Stimulated activated CD4-positive, alpha-beta T cell treated with anti-CD3 and anti-CD28 coated beads, Interleukin-12 subunit alpha, Interleukin-12 subunit beta, amount 100 ng/mL, for 24 hours (primary cell): ENCODE data around the gene POLR1G.
A peak's percentile ranks its signal among the peaks of the same experiment; 100 is the strongest.
"Not testable (repeated sequence)": the region's sequence is repeated elsewhere in the genome, so short reads cannot be mapped to it uniquely, and the experiment has no call there.

Source experiments
- DNase-seq, 2 experiments: peaks; one replicate each; pipeline ENCODE4 v3.0.0-alpha.2; 2020; ENCODE audit warnings: low read depth in 2 of 2

Gene POLR1G

DNA sequence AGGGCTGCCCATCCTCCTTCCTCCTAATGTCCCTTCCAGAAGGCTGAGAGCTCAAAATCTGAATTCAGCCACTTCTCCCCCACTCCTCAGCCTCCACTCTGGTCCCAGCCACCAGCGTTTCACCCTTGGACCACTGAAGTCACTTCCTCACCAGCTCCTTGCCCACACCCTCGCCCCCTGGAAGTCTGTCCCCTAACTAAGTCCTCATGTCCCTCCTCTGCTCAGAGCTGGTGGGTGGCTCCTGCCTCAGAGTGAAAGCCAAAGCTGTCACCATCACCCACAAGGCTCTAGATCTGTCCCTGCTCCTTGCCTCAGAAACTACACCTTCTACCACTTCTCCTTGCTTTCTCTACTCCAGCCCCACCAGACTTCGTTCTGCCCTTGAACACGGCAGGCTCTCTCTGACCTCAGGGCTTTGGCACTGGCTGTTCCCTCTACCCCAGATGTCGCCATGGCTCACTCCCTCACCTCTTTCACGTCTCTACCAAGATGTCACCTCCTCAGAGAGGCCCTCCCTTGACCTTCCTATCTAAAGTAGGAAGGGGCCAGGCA is 15.6 kb downstream of the POLR1G start:
- no peak for DNase-seq

DNA sequence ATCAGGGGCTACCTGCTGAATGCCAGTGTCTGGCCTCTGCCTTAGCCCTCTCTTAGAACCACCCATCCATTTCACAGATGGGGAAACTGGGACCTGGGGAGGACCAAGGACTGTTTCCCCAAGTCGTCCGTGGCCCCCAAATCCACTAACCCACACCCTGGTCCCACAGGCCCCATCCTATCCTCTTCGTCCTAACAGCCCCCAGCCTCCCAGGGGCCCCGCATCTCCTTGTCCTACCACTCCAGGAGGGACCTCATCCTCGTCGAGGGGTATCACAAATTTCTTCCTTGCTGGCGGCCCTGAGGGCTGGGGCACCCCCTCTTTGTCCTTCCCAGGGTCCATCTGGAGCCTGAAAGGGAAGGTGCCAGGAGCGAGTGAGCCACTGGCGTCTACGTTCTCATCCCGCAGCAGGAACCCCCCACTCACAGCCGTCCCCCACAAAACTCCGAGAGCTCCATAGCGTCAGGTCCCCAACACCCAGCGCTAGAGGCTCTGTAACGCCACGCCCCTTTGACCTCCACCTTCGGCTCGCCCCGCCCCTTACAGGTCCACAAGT is 16.7 kb downstream of the POLR1G start:
- DNase-seq = no peak

DNA sequence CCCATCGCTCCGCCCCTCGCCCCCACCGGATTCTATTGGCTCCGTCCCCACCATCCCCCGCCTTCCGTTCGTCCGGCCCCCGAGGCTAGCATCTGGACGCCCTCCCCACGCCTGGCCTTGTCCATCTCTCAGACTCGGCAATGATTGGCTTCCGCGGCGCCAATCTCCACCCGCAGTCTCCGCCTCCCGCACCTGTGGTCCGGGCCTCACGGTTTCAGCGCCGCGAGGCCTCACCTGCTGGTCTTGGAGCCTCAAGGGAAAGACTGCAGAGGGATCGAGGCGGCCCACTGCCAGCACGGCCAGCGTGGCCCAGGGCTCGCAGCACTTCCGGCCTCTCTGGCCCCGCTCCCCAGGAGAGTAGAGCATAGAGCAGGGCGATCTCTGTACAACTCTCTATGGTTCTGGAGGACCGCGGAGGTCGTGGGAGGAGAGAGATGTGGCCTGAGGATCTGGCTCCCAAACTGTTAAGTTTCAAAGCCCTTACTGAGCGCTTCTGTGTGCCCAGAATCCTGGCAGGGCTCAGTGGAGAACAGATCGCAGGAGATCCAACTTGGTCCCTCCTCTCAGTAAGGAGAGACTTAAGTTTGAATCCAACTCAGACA is 17.2 kb downstream of the POLR1G start, which contains the start of gene ERCC1:
ERCC1 (minus strand) TSS at position 329 of the 602 bp plus-strand sequence. CDS start 543 bp downstream, outside the sequence.
- DNase-seq = peak; percentile 65 to 94

DNA sequence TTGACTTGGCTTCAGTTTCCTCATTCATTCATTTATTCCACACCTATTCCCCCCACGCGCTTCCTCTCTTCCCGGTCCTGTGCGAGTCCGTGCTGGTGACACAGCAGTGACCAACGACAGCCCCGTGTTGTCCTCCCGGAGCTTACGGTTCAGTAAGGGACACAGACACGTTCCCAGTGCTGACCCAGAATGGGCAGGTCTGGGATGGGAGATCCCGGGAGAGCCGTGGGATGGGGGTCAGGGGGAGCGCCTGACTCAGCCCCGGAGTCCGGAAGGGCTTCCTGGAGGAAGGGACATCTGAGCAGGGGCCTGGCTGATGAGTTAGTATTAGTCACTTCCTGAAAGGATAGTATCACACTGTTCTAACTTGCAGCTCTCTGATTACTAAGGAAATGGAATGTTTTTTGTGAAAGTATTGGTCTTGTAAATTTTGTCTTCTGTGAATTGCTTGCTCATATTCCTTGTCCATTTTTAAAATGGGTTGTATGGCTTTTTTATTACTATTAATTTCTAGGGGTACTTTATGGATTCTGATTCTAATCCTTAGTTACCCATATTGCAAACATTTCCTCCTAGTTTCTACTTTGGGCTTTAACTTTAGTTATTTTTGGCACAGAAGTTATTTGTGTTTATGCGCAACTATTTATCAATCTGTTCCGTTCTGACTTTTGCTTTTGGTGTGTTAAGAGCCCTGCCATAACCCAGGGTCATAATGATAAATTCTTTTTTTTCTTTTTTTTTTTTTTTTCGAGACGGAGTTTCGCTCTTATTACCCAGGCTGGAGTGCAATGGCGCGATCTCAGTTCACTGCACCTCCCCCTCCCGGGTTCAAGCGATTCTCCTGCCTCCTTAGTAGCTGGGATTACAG is 18.0 kb downstream of the POLR1G start:
- DNase-seq = peak in 1 of 2 experiments; percentile 37

DNA sequence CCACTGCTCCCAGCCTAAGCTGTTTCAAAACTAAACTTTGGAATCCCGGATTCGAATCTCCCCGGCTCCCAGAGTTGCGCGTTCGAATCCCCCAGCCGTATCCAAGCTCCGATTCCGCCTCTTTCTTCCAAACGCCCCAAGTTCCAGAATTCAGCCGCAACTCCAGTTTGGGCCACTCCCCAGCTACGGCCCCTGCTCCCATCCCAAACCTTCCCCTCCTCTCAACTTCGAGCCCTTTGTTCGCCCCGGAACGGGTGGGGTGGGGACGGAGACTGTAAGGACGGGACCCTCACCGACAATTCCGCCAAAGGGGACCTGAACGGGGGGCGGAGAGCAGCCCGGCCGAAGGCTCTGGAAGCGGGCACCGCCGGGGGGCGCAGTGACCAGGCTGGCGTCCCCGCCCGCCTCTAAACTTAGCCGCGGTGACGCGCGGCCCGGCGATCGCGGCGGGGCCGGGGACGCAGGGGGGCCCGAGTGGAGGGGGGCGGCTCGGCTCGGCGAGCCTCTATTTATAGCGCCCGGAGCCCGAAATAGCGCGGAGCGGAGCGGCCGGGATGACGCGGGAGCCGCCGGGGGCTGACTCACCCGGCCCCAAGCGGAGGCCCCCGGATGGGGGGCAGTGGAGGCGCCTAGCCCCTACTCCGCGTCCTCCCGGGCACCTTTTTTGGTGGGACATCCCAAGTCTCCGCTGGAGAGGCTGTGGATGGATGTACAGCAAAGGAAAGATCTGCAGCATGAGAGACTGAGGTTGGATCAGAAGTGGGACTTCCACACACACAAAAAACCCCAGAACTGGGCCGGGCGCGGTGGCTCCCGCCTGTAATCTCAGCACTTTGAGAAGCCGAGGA is 22.2 kb downstream of the POLR1G start:
- DNase-seq = no peak

DNA sequence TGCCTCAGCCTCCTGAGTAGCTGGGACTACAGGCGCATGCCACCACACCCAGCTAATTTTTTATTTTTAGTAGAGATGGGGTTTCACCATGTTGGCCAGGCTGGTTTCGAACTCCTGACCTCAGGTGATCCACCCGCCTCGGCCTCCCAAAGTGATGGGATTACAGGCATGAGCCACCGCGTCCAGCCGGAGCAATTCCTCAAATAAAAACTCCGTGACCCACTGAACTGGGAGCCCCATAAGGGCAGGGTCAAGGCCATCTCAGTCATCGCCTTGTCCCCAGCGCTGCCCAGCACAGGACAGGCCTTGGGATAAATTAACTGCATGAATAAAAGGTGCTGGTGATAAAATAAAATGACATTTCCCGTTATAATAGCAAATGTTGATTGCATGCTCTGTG is 23.5 kb downstream of the POLR1G start:
- not testable (repeated sequence) for DNase-seq

DNA sequence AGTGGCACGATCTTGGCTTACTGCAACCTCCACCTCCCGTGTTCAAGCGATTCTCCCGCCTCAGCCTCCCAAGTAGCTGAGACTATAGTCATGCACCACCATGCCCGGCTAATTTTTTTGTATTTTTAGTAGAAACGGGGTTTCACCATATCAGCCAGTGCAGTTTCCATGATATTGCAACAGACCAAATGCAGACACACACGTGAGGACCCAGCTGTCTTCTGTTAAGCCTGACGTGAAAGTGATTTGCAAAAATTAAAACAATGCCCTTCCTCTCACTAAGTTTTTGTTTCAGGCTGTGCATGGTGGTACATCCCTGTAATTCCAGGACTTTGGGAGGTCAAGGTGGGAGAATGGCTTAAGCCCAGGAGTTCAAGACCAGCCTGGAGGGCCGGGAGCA is 24.6 kb downstream of the POLR1G start:
- DNase-seq = not testable (repeated sequence)

DNA sequence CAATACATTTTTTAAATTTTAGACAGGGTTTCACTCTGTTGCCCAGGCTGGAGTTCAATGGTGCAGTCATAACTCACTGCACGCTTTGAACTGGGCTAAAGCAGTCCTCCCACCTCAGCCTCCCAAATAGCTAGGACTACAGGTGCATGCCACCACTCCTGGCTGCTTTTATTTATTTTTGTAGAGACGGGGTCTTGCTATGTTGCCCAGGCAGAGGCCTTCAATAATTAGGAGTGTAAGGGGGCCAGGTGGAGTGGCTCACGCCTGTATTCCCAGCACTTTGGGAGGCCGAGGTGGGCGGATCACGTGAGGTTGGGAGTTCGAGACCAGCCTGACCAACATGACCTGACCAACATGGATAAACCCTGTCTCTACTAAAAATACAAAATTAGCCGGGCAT is 26.1 kb downstream of the POLR1G start:
- DNase-seq = not testable (repeated sequence)

DNA sequence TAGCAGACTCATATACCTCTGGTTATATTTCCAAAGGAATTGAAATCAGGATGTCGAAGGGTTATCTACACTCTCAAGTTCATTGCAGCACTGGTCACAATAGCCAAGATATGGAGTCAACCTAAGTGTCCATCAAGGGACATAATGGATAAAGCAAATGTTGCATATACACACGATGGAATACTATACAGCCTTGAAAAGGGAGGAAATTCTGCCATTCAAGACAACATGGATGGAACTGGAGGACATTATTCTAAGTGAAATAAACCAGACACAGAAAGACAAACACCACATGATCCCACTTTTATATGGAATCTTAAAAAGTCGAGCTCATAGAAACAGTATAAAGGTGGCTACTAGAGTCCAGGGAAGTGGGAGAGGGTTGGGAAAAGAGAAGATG is 30.9 kb downstream of the POLR1G start:
- DNase-seq = no peak

DNA sequence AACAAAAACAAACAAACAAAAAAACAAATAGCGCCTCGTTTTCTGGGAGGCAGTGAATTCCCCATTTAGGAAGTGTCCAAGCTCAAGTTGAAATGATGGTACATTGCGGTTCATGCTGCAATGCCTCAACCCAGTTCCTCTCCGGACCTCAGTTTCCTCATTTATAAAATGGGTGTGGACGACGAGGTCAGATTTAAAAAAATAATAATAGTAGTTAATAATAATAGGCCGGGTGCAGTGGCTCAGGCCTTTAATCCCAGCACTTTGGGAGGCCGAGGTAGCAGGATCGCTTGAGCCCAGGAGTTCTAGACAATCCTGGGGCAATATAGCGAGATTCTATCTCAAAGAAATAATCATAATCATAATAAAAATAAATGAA is 32.7 kb downstream of the POLR1G start:
- no peak for DNase-seq

DNA sequence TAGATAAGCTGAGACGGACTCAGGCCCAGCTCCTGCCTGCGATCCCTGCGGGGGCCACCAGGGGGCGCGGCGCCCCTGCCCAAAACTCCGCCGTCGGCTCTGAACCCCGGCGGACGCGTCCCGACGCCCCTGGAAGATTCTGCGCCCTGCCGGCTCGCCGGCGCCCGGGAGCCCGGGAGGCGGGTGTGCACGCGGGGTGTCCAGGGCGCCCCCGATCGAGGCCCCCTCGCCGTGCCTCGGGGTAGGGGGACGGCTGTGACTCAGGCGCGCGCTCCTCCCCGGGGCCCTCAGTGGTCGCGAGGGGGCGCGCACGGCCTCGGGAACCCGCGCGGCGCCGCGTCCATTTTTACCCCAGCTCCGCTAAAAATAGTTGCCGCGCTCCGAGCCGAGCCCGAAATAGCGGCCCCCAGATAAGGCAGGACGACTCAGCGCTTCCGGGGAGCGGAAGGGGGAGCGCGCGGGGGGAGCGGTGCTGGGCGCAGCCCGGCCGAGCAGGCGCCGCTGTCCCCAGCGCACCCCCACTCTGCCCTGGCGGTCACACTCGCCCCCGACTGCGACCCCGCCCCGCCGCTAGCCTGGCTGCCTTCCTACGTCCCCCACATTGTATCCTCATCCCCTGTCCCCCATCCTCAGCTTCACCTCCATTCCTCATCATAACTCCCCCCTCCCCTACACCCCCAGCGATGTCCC is 33.3 kb downstream of the POLR1G start:
- DNase-seq = peak; percentile 68 to 74

DNA sequence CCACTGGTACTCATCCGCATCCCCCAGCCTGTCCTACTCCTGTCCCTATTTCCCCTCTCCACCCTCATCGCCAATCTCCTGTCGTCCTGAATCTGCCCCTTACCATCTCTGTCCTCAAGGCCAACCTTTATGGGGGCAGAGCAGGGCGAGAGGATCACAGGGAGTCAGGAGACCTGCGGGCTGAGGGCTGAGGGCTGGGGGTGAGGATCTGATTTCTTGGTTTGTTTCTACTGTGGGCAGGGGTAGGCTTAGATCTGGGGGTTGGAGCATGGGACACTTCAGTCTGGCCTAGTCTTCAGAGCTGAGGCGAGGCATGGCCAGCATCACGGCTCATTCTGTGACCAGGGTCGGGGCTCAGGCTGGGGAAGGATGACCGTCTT is 33.8 kb downstream of the POLR1G start:
- DNase-seq = no peak

DNA sequence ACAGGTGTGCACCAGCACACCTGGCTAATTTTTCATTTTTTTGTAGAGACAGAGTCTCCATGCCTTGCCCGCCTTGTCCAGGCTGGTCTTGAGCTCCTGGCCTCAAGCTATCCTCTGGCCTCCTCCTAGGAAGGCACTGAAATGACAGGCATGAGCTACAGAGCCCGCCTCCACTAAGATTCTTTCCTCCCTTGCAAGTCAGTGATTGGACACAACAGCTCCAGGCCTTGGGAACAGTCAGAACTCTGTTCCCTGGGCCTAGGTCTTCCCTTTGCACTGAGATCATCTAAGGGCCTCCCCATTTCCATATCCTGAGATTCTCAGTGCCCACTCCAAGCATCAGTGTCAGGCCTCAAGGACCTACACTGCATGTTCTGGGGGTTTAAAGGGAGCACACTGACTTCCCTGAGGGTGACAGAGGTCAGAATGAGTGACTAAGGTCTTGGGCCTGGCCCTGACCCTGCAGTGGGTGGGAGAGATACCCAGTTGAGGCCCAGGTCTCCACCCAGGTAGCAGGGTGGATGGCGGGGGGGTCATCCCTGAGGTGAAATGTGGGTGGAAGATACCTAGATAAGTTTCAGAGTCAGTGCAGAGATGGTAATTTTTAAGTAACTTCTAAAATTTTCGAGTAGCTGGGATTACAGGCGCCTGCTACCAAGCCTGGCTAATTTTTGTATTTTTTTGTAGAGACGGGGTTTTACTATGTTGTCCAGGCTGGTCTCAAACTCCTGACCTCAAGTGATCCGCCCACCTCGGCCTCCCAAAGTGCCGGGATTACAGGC is 34.6 kb downstream of the POLR1G start:
- no peak for DNase-seq

DNA sequence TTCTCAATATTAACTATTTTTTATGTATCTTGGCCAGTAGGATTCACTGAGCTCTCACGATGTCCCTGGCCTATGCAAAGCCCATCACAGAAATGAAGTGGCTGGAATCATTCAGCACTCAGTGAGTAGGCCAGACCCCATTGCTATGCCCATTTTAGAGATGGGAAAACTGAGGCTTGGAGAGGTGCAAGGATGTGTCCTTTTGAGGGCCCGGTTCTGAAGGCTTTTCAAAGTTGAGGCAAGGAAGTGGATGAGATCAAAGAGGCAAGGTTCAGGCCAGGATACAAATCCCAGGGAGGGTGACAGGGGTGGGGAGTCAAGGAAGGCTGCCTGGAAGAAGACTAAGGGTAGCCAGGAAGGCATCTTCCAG is 35.9 kb downstream of the POLR1G start:
- DNase-seq = no peak

DNA sequence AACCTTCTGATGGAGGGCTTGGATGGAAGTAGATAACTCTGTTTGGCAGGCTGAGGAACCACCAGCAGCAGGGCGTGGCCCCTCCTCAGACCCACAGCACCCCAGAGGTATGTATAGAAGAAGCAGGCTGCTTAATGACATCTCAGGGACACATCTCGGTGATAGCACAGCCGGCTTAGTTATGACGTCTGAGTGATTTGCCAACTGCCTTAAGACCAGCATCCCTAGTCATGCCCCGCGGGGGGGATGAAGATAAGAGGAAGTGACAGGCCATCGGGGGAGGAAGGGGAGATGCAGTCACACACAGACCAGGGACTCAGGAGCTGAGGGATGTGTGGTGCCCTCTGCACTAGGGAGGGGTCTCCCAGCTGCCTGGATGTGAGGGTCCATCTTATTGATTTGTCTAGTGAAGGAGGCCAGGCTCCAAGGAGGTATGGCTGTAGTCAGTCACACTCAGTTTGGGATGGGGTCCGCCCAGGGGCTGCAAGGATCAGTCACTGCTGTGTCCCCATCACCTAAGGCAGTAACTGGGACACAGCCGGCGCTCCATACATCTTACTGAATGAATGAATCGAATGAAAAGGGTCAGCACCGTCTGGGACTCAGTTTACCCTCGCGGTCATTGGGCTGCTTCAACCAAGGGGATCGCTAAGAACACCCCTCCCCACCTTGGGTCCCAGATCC is 36.5 kb downstream of the POLR1G start:
- DNase-seq = no peak

DNA sequence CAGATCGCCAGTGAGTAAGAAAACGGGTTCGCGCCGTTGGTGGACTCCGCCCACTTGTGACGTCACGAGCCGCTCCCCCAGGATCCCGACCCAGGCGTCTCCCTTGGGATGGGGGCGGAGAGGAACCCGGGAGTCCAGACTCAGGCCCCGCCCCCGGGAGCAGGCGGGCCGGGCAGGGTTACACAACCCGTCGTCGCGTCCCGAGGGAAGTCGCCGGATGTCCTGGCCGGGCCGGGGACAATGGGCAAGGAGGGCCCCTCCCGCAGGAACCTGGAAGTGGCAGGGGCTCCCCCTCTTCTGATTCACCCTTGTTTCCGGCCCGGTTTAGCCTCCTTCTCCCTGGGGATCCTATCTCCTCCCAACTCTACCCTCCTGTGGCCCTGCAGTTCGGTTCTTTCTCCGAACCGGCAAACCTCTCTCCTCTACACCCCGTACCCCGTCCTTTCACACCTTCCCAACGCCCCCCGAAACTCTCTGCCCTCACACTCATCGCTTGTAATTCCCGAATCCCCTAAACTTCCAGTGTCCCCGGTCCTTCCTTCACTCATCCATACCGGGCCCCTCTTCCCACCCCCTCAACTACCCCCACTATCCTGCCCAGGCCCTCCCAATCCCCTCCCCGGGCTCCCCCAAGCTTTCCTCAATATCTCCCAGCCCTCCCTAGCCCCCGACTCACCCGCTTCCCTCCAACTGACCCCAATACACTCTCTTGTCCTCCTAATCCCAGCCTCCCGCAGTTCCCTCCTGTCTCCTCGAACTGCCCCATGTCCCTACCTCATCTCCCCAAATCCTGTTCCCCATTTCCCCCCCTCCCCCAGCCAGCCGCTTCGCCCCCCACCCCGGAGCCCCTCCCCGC is 37.2 kb downstream of the POLR1G start:
- DNase-seq = peak in 1 of 2 experiments; percentile 58

DNA sequence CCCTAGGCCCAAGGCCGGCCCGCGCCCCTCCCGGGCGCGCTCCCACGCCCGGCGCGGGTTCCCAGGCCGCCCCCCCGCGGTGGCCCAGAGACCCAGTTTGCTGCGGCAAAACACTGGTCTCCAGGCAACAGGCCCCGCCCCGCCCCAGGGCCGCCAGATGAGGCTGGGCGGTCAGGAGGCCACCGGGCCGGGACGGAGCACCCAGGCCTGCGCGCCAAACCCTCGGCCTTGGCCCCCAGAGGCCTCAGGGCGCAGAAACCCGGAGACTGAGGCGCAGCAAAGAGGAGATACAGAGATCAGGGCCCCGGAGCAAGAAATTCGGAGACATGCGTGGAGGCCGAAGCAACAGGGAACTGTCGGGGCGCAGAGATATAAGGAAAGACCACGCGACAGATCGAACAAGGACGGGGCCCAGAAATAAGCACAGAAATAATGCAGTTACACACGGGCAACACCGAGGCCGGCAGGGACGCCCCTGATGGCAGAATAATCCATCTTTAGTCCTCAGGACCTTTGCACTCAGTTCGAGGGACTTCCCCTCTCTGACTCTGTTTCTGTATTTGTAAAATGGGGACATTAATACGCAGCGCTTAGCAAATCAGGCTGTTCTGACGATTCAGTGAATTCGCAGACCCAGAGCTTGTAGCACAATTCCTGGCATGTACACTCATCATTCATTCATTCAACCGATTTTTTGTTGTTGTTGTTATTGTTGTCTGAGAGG is 38.0 kb downstream of the POLR1G start:
- DNase-seq = peak in 1 of 2 experiments; percentile 69

DNA sequence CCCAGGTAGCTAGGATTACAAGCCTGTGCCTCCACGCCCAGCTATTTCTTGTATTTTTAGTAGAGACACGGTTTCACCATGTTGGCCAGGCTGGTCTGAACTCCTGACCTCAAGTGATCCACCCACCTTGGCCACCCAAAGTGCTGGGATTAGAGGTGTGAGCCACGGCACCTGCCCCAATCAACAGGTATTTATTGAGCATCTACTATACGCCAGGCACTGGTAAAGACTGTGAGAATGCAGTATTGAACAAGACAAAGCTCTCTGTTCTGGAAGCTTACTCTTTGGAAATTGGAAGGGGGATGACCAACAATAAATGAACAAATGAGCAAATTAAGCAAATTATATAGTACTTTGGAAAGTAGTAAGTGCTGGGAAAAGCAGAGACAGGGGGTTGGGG is 38.7 kb downstream of the POLR1G start:
- no peak for DNase-seq
